HepG2 (cell line): ENCODE results near the gene PSKH1. TPM values are rescaled to one million over a fixed set of nuclear protein-coding genes. Genes with fewer than 3 reads are reported as not detected.

ENCODE experiments used
- ARNTL ChIP-seq: sonication (generic); formaldehyde crosslinking; IDR thresholded peaks from 2 replicates; pipeline ENCODE4 v1.4.0; 2020; ENCODE audit warnings: mild to moderate bottlenecking, missing genetic modification reagents
- ATM ChIP-seq: fragments of 450-650 bp; IDR thresholded peaks from 2 replicates; pipeline ENCODE4 v1.7.1; 2017; ENCODE audit warnings: mild to moderate bottlenecking, borderline replicate concordance
- FOXK2 ChIP-seq: fragments of 450-650 bp; IDR thresholded peaks from 2 replicates; pipeline ENCODE4 v1.6.1; 2016
- FUBP1 ChIP-seq: sonication (generic); formaldehyde crosslinking; IDR thresholded peaks from 2 replicates; pipeline ENCODE4 v1.5.1; 2020; ENCODE audit warnings: missing genetic modification reagents, mild to moderate bottlenecking, borderline replicate concordance
- GATA4 ChIP-seq: sonication (generic); IDR thresholded peaks from 2 replicates; pipeline ENCODE4 v1.6.1; 2016; ENCODE audit warnings: antibody characterized with exemption, low read depth, borderline replicate concordance
- IKZF4 ChIP-seq: sonication (generic); formaldehyde crosslinking; IDR thresholded peaks from 2 replicates; pipeline ENCODE4 v1.5.1; 2020; ENCODE audit warnings: borderline replicate concordance, mild to moderate bottlenecking, low read depth, missing genetic modification reagents; ENCODE audit errors: not compliant biosample characterization
- KMT2A ChIP-seq: sonication (generic); formaldehyde crosslinking; IDR thresholded peaks from 2 replicates; pipeline ENCODE4 v1.4.0; 2020; ENCODE audit warnings: missing genetic modification reagents
- MAX ChIP-seq: IDR thresholded peaks from 2 replicates; pipeline ENCODE4 v1.6.1; 2012; ENCODE audit warnings: inconsistent platforms
- NFATC3 ChIP-seq: sonication (generic); formaldehyde crosslinking; IDR thresholded peaks from 2 replicates; pipeline ENCODE4 v1.5.1; 2020; ENCODE audit warnings: mild to moderate bottlenecking, missing genetic modification reagents
- NONO ChIP-seq, 2 experiments: fragments of 450-650 bp in 1 of 2; sonication (generic) in 1 of 2; formaldehyde crosslinking in 1 of 2; IDR thresholded peaks in 1 of 2; conservative IDR thresholded peaks in 1 of 2; 2 replicates each; pipeline versions ENCODE4 v1.6.1 to v1.8.0; 2017 to 2022; ENCODE audit warnings: mild to moderate bottlenecking in 1 of 2, missing genetic modification reagents in 1 of 2, moderate library complexity in 1 of 2
- NR2F6 ChIP-seq, 2 experiments: IDR thresholded peaks; 2 replicates each; pipeline ENCODE4 v1.6.1; 2016; ENCODE audit warnings: antibody characterized with exemption in 1 of 2, mild to moderate bottlenecking in 1 of 2
- PITX1 ChIP-seq: sonication (generic); formaldehyde crosslinking; IDR thresholded peaks from 2 replicates; pipeline ENCODE4 v1.5.1; 2020; ENCODE audit warnings: mild to moderate bottlenecking, missing genetic modification reagents
- THAP9 ChIP-seq: sonication (generic); formaldehyde crosslinking; IDR thresholded peaks from 2 replicates; pipeline ENCODE4; 2020; ENCODE audit warnings: missing genetic modification reagents, mild to moderate bottlenecking, borderline replicate concordance
- ZNF142 ChIP-seq: sonication (generic); formaldehyde crosslinking; IDR thresholded peaks from 2 replicates; pipeline ENCODE4 v1.4.0; 2020; ENCODE audit warnings: missing genetic modification reagents
- ZNF30 ChIP-seq: sonication (generic); formaldehyde crosslinking; IDR thresholded peaks from 2 replicates; pipeline ENCODE4 v1.5.0; 2020; ENCODE audit warnings: mild to moderate bottlenecking, missing genetic modification reagents
- ZNF576 ChIP-seq: sonication (generic); formaldehyde crosslinking; IDR thresholded peaks from 2 replicates; pipeline ENCODE4 v1.4.0; 2020; ENCODE audit warnings: mild to moderate bottlenecking, missing genetic modification reagents
- polyA plus RNA-seq, 8 experiments: library from polyadenylated mRNA; depleted of rRNA in 3 of 8; stranded (reverse) in 7 of 8; unstranded in 1 of 8; fragments of >200 nt; fragmentation: Illumina TruSeq in 4 of 8; extraction: Trizol in 4 of 8; gene quantifications; 2 replicates each; pipeline versions ENCODE4 v1.2.1 to v1.2.3, GENCODE V29; 2011 to 2016; ENCODE audit warnings: low read depth in 4 of 8, missing spikeins in 1 of 8, mixed read lengths in 1 of 8; ENCODE audit not compliant: insufficient read depth in 1 of 8
- total RNA-seq, 5 experiments: library from RNA; depleted of rRNA; stranded (reverse); fragments of >200 nt; fragmentation: Illumina TruSeq; extraction: Trizol; gene quantifications; 2 replicates each; pipeline ENCODE4 v1.2.3, GENCODE V29; 2016; ENCODE audit warnings: low read depth in 1 of 5

PSKH1 gene
- total and polyA plus RNA-seq, 2 of the 13 experiments (the other 11 are each of a cell fraction or from before 2014, with no cell fraction given), result 8.4 to 19.1 TPM

GRCh38 chr16:67967183-67967957 lies 74.3 kb downstream of the PSKH1 start (continued):
- TF ChIP-seq ZNF142 (no peak), NONO (IDR thresholded peaks at IDR 0.05) (no peak), NONO (CRISPR knock-in tag; conservative IDR thresholded peaks at IDR 0.05) (no peak; the same call in none of the 2 replicates), ATM (no peak), THAP9 (CRISPR knock-in tag) (0 out of 2 replicates have a peak, but pooled peaks have one; percentile 28), GATA4 (no peak), PITX1 (CRISPR knock-in tag) (no peak; the same call in 1 of the 2 replicates), MAX (no peak), NFATC3 (CRISPR knock-in tag) (no peak), NR2F6 (IDR thresholded peaks at IDR 0.05) (no peak), NR2F6 (CRISPR knock-in tag; IDR thresholded peaks at IDR 0.05) (no peak), FUBP1 (CRISPR knock-in tag) (no peak), FOXK2 (no peak), ZNF576 (no peak), ZNF30 (CRISPR knock-in tag) (no peak), KMT2A (CRISPR knock-in tag) (no peak), IKZF4 (no peak), ARNTL (CRISPR knock-in tag) (no peak)
